Astrocyte (in vitro differentiated cells and primary cell): ENCODE measurements around the gene TNFRSF4. TPM values are rescaled to one million over a fixed set of nuclear protein-coding genes. Genes with fewer than 3 reads are reported as not detected.

ENCODE experiments used
- DNase-seq: peaks from one replicate; pipeline ENCODE4 v3.0.0-alpha.2; 2010; ENCODE audit warnings: low read depth
- FAIRE-seq: peaks from 2 replicates; lab custom pipeline; 2011; peaks lifted over from hg19 to GRCh38; lab: Jason Lieb, UNC
- H2AFZ ChIP-seq: 2 replicates; pipeline ENCODE4 v1.6.0; 2012; ENCODE audit warnings: low read depth, low read length, inconsistent platforms
- H3K27ac ChIP-seq: 2 replicates; pipeline ENCODE4 v1.5.1; 2011; ENCODE audit warnings: low read depth, low read length, inconsistent platforms
- H3K27me3 ChIP-seq: 2 replicates; pipeline ENCODE4 v1.6.0; 2011; ENCODE audit warnings: low read length, inconsistent platforms; ENCODE audit not compliant: insufficient read depth
- H3K36me3 ChIP-seq: 2 replicates; pipeline ENCODE4 v1.5.1; 2011; ENCODE audit warnings: low read length, inconsistent platforms; ENCODE audit not compliant: insufficient read depth
- H3K4me1 ChIP-seq: 2 replicates; pipeline ENCODE4 v1.5.1; 2011; ENCODE audit warnings: low read length, inconsistent platforms; ENCODE audit not compliant: insufficient read depth
- H3K4me2 ChIP-seq: 2 replicates; pipeline ENCODE4 v1.6.0; 2012; ENCODE audit warnings: low read length, inconsistent platforms
- H3K4me3 ChIP-seq: 2 replicates; pipeline ENCODE4 v1.5.1; 2011; ENCODE audit warnings: low read depth, mild to moderate bottlenecking, low read length, inconsistent platforms; ENCODE audit not compliant: insufficient read depth
- H3K79me2 ChIP-seq: 2 replicates; pipeline ENCODE4 v1.6.0; 2012; ENCODE audit warnings: mild to moderate bottlenecking, low read length, inconsistent platforms; ENCODE audit not compliant: insufficient read depth
- H3K9ac ChIP-seq: 2 replicates; pipeline ENCODE4 v1.6.0; 2012; ENCODE audit warnings: mild to moderate bottlenecking, low read length, inconsistent platforms
- H3K9me3 ChIP-seq: 2 replicates; pipeline ENCODE4 v1.5.1; 2012; ENCODE audit warnings: low read depth, mild to moderate bottlenecking, low read length, inconsistent platforms; ENCODE audit not compliant: insufficient read depth
- H4K20me1 ChIP-seq: 2 replicates; pipeline ENCODE4 v1.6.0; 2012; ENCODE audit warnings: low read length, inconsistent platforms; ENCODE audit not compliant: insufficient read depth
- H3K27ac Mint-ChIP-seq: one replicate; pipeline ENCODE4 v1.8.0; 2021; ENCODE audit warnings: mild to moderate bottlenecking, mixed read lengths; ENCODE audit not compliant: unreplicated experiment
- H3K27me3 Mint-ChIP-seq: one replicate; pipeline ENCODE4 v1.8.0; 2021; ENCODE audit warnings: low read depth, mixed read lengths; ENCODE audit not compliant: unreplicated experiment
- H3K36me3 Mint-ChIP-seq: one replicate; pipeline ENCODE4 v1.8.0; 2021; ENCODE audit warnings: low read depth, mixed read lengths; ENCODE audit not compliant: unreplicated experiment
- H3K4me1 Mint-ChIP-seq: one replicate; pipeline ENCODE4 v1.8.0; 2021; ENCODE audit warnings: low read depth, mixed read lengths; ENCODE audit not compliant: unreplicated experiment
- H3K4me3 Mint-ChIP-seq: one replicate; pipeline ENCODE4 v1.8.0; 2021; ENCODE audit warnings: mild to moderate bottlenecking, moderate library complexity, mixed read lengths; ENCODE audit not compliant: unreplicated experiment
- H3K9me3 Mint-ChIP-seq: one replicate; pipeline ENCODE4 v1.8.0; 2021; ENCODE audit warnings: mild to moderate bottlenecking, mixed read lengths; ENCODE audit not compliant: unreplicated experiment
- CTCF ChIP-seq: IDR thresholded peaks from 2 replicates; pipeline ENCODE4 v1.5.1; 2011; ENCODE audit warnings: low read depth, mild to moderate bottlenecking, inconsistent platforms, low read length, moderate library complexity; ENCODE audit not compliant: insufficient read depth
- EZH2 ChIP-seq: IDR thresholded peaks from 2 replicates; pipeline ENCODE4 v1.6.1; 2012; ENCODE audit warnings: mild to moderate bottlenecking, low read length, inconsistent platforms; ENCODE audit not compliant: insufficient read depth
- total RNA-seq: library from RNA; stranded (reverse); gene quantifications from 2 replicates; pipeline ENCODE4 v1.2.1, GENCODE V29; 2021

Gene TNFRSF4
- total RNA-seq, 1 donor from 2014 or later: 0.41 TPM

- Histone ChIP-seq H3K4me1 (no peaks in the 10 kb centered on the region), H3K9me3 (no peaks in the 10 kb centered on the region), H3K79me2 (no peaks in the 10 kb centered on the region), H3K4me3 (no peak overlapping the region), H3K27ac (no peak overlapping the region), H3K36me3 (no peaks in the 10 kb centered on the region), H2AFZ (no peak overlapping the region), H4K20me1 (no peaks in the 10 kb centered on the region), H3K9ac (no peak overlapping the region), H3K27me3 (no peaks in the 10 kb centered on the region), H3K4me2 (no peak overlapping the region)
- Mint-ChIP-seq H3K4me1 (no peaks in the 10 kb centered on the region), H3K4me3 (no peak overlapping the region), H3K9me3 (no peaks in the 10 kb centered on the region), H3K27me3 (no peaks in the 10 kb centered on the region), H3K27ac (no peak overlapping the region), H3K36me3 (no peaks in the 10 kb centered on the region)
- DNase-seq (no peak), FAIRE-seq (no peak)
- no peak for TF ChIP-seq CTCF
- TF ChIP-seq EZH2: no peak
Observed at GRCh38 chr1:1240822-1241587, 27.1 kb upstream of the TNFRSF4 start.

GRCh38 chr1:1240348-1240732 lies 26.4 kb upstream of the TNFRSF4 start:
- Histone ChIP-seq H3K27me3 (no peaks in the 10 kb centered on the region), H3K36me3 (no peaks in the 10 kb centered on the region), H2AFZ (no peak overlapping the region), H3K27ac (no peak overlapping the region), H3K4me3 (no peak overlapping the region), H3K4me1 (no peaks in the 10 kb centered on the region), H3K79me2 (no peaks in the 10 kb centered on the region), H4K20me1 (no peaks in the 10 kb centered on the region), H3K4me2 (no peak overlapping the region), H3K9ac (no peak overlapping the region), H3K9me3 (no peaks in the 10 kb centered on the region)
- no peaks in the 10 kb centered on the region for H3K27me3 Mint-ChIP-seq
- no peaks in the 10 kb centered on the region for H3K36me3 Mint-ChIP-seq
- H3K4me3 Mint-ChIP-seq: no peak overlapping the region
- H3K9me3 Mint-ChIP-seq: no peaks in the 10 kb centered on the region
- TF ChIP-seq CTCF (no peak), EZH2 (no peak)
- H3K4me1 Mint-ChIP-seq: no peaks in the 10 kb centered on the region
- no peak for DNase-seq
- no peak overlapping the region for H3K27ac Mint-ChIP-seq
- no peak for FAIRE-seq

- no peak for DNase-seq
- H3K9ac ChIP-seq: no peak overlapping the region
- no peak overlapping the region for H3K27ac Mint-ChIP-seq
- TF ChIP-seq CTCF (no peak), EZH2 (no peak)
- H3K4me1 Mint-ChIP-seq: no peaks in the 10 kb centered on the region
- no peaks in the 10 kb centered on the region for H3K36me3 Mint-ChIP-seq
- no peaks in the 10 kb centered on the region for H3K9me3 ChIP-seq
- H3K27ac ChIP-seq: no peak overlapping the region
- H4K20me1 ChIP-seq: peaks cover 5% of the 10 kb centered on the region
- H3K27me3 ChIP-seq: no peaks in the 10 kb centered on the region
- H3K36me3 ChIP-seq: no peaks in the 10 kb centered on the region
- no peak overlapping the region for H3K4me3 Mint-ChIP-seq
- peaks cover 2% of the 10 kb centered on the region for H3K79me2 ChIP-seq
- FAIRE-seq: no peak
- no peaks in the 10 kb centered on the region for H3K9me3 Mint-ChIP-seq
- no peak overlapping the region for H3K4me2 ChIP-seq
- no peak overlapping the region for H2AFZ ChIP-seq
- no peaks in the 10 kb centered on the region for H3K27me3 Mint-ChIP-seq
- no peak overlapping the region for H3K4me3 ChIP-seq
- no peaks in the 10 kb centered on the region for H3K4me1 ChIP-seq
Observed at GRCh38 chr1:1239614-1240347, 25.8 kb upstream of the TNFRSF4 start.
